GM19099 (cell line): ENCODE data around the gene CPO.

Source experiments
- POLR2A ChIP-seq: IDR thresholded peaks from 3 replicates; pipeline ENCODE4 v1.6.1; 2011; ENCODE audit warnings: low read depth; ENCODE audit not compliant: insufficient read length; ENCODE audit errors: extremely low read depth

Gene CPO

GRCh38 chr2:206962966-206963365 lies 23.6 kb downstream of the CPO start:
- TF ChIP-seq POLR2A, result no peak

GRCh38 chr2:206968134-206969086 lies 29.1 kb downstream of the CPO start:
- no peak for TF ChIP-seq POLR2A

- no peak for TF ChIP-seq POLR2A
Measured at GRCh38 chr2:206969192-206969591, 29.9 kb downstream of the CPO start.

GRCh38 chr2:206970589-206971360 lies 31.5 kb downstream of the CPO start:
- TF ChIP-seq POLR2A, result no peak

GRCh38 chr2:206971805-206972204 lies 32.5 kb downstream of the CPO start:
- TF ChIP-seq POLR2A, result no peak

- TF ChIP-seq POLR2A, result no peak
Measured at GRCh38 chr2:206974551-206974950, 35.2 kb downstream of the CPO start.

- TF ChIP-seq POLR2A, result no peak
Measured at GRCh38 chr2:206978746-206979145, 39.4 kb downstream of the CPO start.

GRCh38 chr2:206979365-206979764 lies 40.0 kb downstream of the CPO start:
- TF ChIP-seq POLR2A, result no peak

GRCh38 chr2:206979922-206980321 lies 40.6 kb downstream of the CPO start:
- TF ChIP-seq POLR2A, result no peak

GRCh38 chr2:206980413-206980812 lies 41.1 kb downstream of the CPO start:
- no peak for TF ChIP-seq POLR2A

- TF ChIP-seq POLR2A, result no peak
Measured at GRCh38 chr2:206981086-206981674, 41.9 kb downstream of the CPO start.

GRCh38 chr2:206981739-206982340 lies 42.5 kb downstream of the CPO start:
- no peak for TF ChIP-seq POLR2A

GRCh38 chr2:206982360-206982955 lies 43.1 kb downstream of the CPO start:
- TF ChIP-seq POLR2A, result no peak

GRCh38 chr2:206983161-206983859 lies 44.0 kb downstream of the CPO start:
- no peak for TF ChIP-seq POLR2A
